Upper lobe of right lung (tissue), 1 donor: ENCODE measurements around the gene SLC44A4. TPM values are rescaled to one million over a fixed set of nuclear protein-coding genes. Genes with fewer than 3 reads are reported as not detected.

Experiments used
- ATAC-seq: fragments of 200-7000 bp; cut with Tn5 transposase; one replicate; pipeline ENCODE4 v1.9.1; 2020; ENCODE audit warnings: mild to moderate bottlenecking, moderate library complexity
- DNase-seq: peaks from one replicate; pipeline ENCODE4 v3.0.0-alpha.2; 2020
- H3K27ac ChIP-seq: fragments of 200-600 bp; one replicate; pipeline ENCODE4 v1.8.0; 2022
- H3K27me3 ChIP-seq: fragments of 200-600 bp; one replicate; pipeline ENCODE4 v1.8.0; 2022; ENCODE audit warnings: mild to moderate bottlenecking
- H3K36me3 ChIP-seq: fragments of 200-600 bp; one replicate; pipeline ENCODE4 v1.8.0; 2022
- H3K4me1 ChIP-seq: fragments of 200-600 bp; one replicate; pipeline ENCODE4 v1.8.0; 2022
- H3K4me3 ChIP-seq: fragments of 200-600 bp; one replicate; pipeline ENCODE4 v1.8.0; 2022; ENCODE audit warnings: mild to moderate bottlenecking
- H3K9me3 ChIP-seq: fragments of 200-600 bp; one replicate; pipeline ENCODE4 v1.8.0; 2022
- CTCF ChIP-seq: fragments of 200-600 bp; IDR thresholded peaks from one replicate; pipeline ENCODE4 v1.8.0; 2022; ENCODE audit warnings: antibody characterized with exemption
- intact Hi-C: fragments of 100-400 bp; cut with DNase I; formaldehyde crosslinking; loops from one replicate; pipeline ENCODE4 v1.11.0; 2022
- total RNA-seq: library from RNA; stranded (reverse); fragmentation: NEBNext Ultra II Directional; extraction: Animal tissue kit (Norgen Biotek cat#: 25700); gene quantifications from one replicate; pipeline ENCODE4 v1.2.1, GENCODE V29; 2021
- donor health status: DM: no; HTN: yes; CAD: no; lungs with severe emphysema.

The SLC44A4 gene
- total RNA-seq, 1 donor from 2014 or later = 23.1 TPM

- H3K4me1 ChIP-seq = peaks cover 15% of the 10 kb centered on the region
- DNase-seq = no peak
- H3K4me3 ChIP-seq = no peak overlapping the region
- no peak overlapping the region for H3K27ac ChIP-seq
- H3K9me3 ChIP-seq = no peaks in the 10 kb centered on the region
- ATAC-seq = no peak
- no peaks in the 10 kb centered on the region for H3K36me3 ChIP-seq
- H3K27me3 ChIP-seq = no peaks in the 10 kb centered on the region
- no peak for TF ChIP-seq CTCF
- intact Hi-C loops = no loop called here
Observed at GRCh38 chr6:31905041-31905440, 26.2 kb upstream of the SLC44A4 start.

DNA sequence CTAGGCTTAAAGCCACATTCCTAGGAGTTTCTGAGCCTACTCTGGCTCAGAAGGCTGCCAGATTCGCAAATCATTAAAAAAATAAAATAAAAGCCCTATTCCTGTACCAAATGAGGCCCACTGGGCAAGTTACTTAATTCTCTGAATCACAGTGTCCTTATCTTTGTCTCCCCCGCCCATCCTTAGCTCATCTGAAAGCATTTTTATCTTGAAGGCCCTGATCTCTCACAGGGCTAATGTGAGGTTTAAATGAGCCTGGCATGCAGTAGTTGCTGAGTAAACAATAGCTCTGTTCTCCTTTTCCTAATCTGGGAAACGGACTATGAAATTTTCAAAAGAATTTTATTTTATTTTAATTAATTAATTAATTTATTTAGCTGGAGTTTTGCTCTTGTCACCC, 25.2 kb upstream of the SLC44A4 start:
- Histone ChIP-seq H3K27ac (no peak overlapping the region), H3K36me3 (no peaks in the 10 kb centered on the region), H3K4me1 (peaks cover 19% of the 10 kb centered on the region), H3K27me3 (no peaks in the 10 kb centered on the region), H3K4me3 (no peak overlapping the region), H3K9me3 (no peaks in the 10 kb centered on the region)
- DNase-seq = no peak
- TF ChIP-seq CTCF = no peak
- intact Hi-C loops = no loop called here
- ATAC-seq = no peak

- Histone ChIP-seq H3K36me3 (no peaks in the 10 kb centered on the region), H3K4me3 (peak within 1 kb of the TSS; percentile 71), H3K27ac (peak within 1 kb of the TSS; percentile 80), H3K9me3 (no peaks in the 10 kb centered on the region), H3K4me1 (peaks cover 24% of the 10 kb centered on the region), H3K27me3 (no peaks in the 10 kb centered on the region)
- ATAC-seq = peak; percentile 89
- peak; percentile 96 for DNase-seq
- intact Hi-C loops = no loop called here
- TF ChIP-seq CTCF = no peak
Observed at GRCh38 chr6:31901953-31902643, 23.3 kb upstream of the SLC44A4 start, which contains the start of gene ZBTB12. TSS of gene ZBTB12 (minus strand) at chr6:31902086. CDS start at chr6:31901305, 781 bp downstream.

DNA sequence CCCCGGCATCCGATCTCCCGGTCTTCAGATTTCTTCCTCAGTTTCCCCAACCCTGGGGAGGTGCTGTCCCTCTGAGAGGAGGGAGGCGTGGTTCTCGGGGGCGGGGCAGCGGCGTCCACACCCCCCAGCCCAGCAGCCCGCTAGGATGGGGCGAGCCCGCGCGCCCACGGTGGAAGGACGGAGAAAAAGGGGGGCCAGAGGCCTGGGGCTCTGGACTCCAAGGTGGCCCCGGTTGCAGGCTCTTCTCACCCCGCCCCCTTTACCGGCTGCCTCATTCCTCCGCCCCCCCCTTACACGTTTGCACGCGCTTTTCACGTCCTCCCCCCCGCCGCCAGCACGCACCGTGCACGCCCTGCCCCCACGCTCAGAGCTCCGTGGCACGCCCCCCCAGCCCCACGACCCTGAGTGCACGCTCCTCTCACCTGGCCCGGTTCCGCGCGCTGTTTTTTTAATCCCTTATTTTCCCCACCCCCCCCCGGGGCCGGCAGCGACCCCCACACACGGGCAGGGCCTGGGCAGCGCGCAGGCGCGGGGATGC, 22.7 kb upstream of the SLC44A4 start:
- DNase-seq (peak; percentile 83), ATAC-seq (peak; percentile 19)
- Histone ChIP-seq H3K4me3 (peak overlapping the region; percentile 71), H3K36me3 (no peaks in the 10 kb centered on the region), H3K27ac (peak overlapping the region; percentile 17), H3K4me1 (peaks cover 29% of the 10 kb centered on the region), H3K9me3 (no peaks in the 10 kb centered on the region), H3K27me3 (no peaks in the 10 kb centered on the region)
- no peak for TF ChIP-seq CTCF
- intact Hi-C loops = no loop called here

DNA sequence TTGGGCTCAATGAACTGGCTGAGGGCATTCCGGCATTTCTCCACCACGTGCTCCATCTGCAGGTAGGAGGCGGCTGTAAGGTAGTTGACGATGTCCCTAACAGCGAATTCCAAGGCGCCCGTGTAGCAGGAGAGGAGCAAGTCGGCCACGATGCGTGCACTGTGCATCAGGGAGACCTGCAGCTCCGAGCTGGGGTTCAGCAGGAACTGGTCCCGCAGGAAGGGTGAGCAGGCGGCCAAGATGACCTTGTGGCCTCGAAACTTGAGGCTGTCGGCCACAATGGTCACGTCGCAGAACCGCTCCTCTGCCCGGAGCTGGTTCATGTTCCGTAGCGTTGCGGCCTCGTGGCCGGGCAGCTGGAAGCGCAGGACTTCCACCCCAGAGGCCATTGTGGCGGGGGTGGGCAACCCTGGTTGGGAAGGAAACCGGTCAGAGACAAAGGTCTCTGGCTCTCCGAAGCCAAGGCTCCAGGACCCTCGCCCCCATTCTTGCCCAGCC, 22.2 kb upstream of the SLC44A4 start:
- intact Hi-C loops = no loop called here
- peaks cover 31% of the 10 kb centered on the region for H3K4me1 ChIP-seq
- no peak for DNase-seq
- peaks cover 3% of the 10 kb centered on the region for H3K36me3 ChIP-seq
- peak overlapping the region; percentile 17 for H3K27ac ChIP-seq
- no peak for ATAC-seq
- H3K27me3 ChIP-seq = no peaks in the 10 kb centered on the region
- H3K9me3 ChIP-seq = no peaks in the 10 kb centered on the region
- H3K4me3 ChIP-seq = peak overlapping the region; percentile 71
- no peak for TF ChIP-seq CTCF
